ENCODE data around the gene ANGPTL4.
"Not testable (repeated sequence)": the region's sequence is repeated elsewhere in the genome, so short reads cannot be mapped to it uniquely, and the experiment has no call there.

ANGPTL4 gene

GRCh38 chr19:8334458-8335342 is 29.3 kb upstream of the ANGPTL4 start:
- DNase-seq (ENCODE audit: low read depth in 2 of 2): no peak

DNA sequence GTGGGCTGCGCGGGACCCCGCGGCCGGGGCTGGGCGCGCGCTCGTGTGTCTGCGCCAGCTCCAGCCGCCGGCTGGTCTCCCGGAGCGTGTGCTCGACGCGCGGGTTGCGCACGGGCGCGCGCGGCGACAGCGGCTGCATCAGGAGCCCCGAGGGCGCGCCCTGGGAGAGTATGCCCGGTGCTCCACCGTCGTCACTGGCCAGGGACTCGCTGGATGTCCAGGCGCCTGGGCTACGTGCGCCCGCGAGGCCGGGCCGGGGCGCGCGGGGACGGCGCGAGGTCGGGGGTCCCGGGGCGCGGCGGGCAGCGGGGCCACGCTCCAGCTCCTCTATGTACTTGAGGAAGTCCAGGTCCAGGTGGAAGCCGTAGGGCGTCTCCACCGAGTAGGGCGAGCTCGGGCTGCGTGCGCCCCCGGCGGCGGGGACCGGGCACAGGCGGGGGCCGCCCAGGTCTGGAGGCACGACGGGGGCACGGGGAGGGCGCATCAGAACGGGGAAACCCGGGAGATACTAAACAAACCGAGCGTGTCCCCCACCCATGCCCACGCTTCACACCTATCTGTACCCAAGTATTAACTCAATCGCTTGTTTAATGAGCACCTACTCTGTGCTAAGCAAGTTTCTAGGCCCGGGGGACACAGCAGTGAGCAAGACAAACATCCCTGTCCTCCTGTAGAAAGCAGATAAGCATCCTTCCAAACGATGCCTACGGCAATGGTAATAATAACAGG is 28.4 kb upstream of the ANGPTL4 start:
- DNase-seq (ENCODE audit: low read depth in 2 of 2): no peak

DNA sequence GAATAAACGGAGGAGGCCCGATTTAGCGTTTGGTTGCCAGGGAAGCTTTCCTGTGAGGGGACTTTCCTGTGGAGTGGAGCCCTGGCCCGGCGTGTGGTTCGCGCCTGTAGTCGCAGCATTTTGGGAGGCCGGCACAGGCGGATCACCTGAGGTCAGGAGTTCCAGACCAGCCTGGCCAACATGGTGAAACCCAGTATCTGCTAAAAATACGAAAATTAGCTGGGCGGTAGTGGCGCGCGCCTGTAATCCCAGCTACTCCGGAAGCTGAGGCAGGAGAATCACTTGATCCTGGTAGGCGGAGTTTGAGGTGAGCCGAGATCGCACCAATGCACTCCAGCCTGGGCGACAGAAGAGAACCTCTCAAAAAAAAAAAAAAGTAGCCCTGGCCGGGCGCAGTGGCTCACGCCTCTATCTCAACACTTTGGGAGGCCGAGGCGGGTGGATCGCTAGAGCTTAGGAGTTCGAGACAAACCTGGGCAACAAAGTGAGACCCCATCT is 27.8 kb upstream of the ANGPTL4 start:
- DNase-seq (ENCODE audit: low read depth in 2 of 2): no peak

- DNase-seq (ENCODE audit: low read depth in 2 of 2): no peak
These were observed 27.3 kb upstream of the ANGPTL4 start for GRCh38 chr19:8336660-8337059.

- DNase-seq (ENCODE audit: low read depth in 2 of 2): no peak
These were observed 26.2 kb upstream of the ANGPTL4 start for GRCh38 chr19:8337728-8338127.

DNA sequence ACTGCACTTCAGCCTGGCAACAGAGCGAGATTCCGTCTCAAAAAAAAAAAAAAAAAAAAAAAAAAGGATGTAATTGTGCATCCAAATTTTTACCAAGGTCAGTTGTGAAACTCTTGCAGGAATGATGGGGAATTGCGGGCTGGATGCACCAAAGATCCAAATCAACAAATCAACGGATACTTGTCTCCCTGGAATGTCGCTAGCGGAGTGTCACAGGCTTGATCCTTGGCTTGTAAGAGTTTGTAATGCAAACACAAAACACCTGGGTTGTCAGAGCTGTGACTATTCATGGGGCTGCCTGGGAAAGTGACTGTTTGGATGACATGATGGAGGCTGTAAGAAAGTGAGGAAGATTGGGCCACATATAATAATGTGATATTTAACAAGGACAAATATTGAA is 25.1 kb upstream of the ANGPTL4 start:
- no peak for DNase-seq (ENCODE audit: low read depth in 2 of 2)

DNA sequence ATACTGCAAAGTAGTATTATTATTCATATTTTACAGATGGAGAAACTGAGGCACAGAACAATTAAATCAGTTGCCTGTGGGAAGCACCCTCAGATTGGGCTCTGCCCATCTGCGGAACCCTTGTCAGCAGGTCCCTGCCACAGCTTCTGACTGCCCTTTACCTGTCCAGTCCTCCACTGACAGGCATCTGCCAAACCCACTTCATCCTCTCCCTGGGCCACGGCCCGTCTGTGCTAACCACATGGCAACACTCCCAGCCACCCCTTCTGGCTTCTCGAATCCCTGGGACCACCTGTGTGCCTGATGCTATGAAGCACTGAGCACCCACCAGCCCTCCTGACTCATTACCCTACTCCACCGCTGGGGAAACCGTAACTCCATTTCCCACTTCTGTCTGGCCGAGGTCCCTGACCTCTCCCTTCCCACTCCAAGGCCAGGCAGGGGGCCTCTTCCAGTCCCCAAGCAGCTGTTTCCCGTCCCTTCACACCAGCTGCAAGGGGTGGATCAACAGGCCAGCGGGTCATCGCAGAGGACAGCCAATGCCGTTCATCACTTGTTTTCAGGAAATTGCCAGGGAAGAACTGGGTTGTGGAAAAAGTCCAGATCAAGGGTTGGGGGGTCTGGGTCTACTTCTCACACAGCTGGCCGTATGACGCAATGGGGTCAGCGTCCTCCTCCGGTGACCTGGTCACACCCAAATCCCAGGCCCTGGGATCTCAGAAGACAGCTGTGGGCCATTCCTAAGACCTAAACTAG is 23.4 kb upstream of the ANGPTL4 start:
- no peak for DNase-seq (ENCODE audit: low read depth in 2 of 2)

- DNase-seq (ENCODE audit: low read depth in 2 of 2): not testable (repeated sequence)
These were observed 22.5 kb upstream of the ANGPTL4 start for GRCh38 chr19:8341504-8341903.

GRCh38 chr19:8342316-8342683 is 21.7 kb upstream of the ANGPTL4 start:
- DNase-seq (ENCODE audit: low read depth in 2 of 2): no peak

DNA sequence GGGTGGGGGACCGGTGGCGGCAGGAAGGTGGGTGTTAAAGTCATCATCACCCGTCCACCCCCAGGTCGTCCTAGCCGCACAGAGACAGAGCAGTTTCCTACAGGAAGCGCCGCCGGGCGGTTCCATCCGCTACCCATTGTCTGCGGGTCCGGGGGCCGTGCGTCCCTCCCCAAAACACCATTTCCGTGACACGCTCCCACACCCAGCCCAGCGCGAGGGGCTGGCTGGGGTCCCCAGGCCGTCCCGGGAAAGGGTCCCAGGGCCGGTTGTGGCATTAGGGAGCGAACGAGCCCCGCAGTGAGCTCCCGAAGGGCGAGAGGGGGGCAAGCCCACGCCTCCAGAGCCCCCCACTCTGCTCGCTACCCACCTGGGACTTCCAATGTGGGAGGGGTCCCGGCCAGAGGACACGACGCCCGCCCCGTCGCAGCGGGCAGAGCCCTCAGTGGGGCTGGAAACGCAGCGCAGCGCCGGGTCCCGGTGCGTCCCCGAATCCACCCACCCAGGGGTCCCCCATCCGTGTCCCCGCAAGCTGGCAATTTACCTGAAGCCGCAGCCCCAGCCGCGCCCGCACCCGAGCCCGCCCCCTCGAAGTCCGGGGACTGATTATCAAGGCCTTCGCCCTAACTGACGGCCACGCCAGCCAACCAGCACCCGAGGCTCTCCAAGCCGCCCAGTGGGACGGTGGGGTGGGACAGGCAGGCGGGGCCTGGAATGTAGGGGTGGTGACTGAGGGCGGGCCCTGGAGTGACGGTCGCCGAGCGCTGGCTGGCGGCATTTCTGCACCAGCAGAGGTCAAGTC is 21.1 kb upstream of the ANGPTL4 start, which contains the start of gene KANK3:
Gene KANK3 (minus strand): TSS at position 579 of the 799 bp plus-strand sequence. CDS start 5,434 bp downstream, outside the sequence.
- DNase-seq (ENCODE audit: low read depth in 2 of 2): peak; percentile 81

GRCh38 chr19:8343483-8343844 is 20.5 kb upstream of the ANGPTL4 start:
- no peak for DNase-seq (ENCODE audit: low read depth in 2 of 2)

GRCh38 chr19:8349629-8350372 is 14.2 kb upstream of the ANGPTL4 start:
- not testable (repeated sequence) for DNase-seq (ENCODE audit: low read depth in 2 of 2)

GRCh38 chr19:8352134-8352827 is 11.7 kb upstream of the ANGPTL4 start:
- no peak for DNase-seq (ENCODE audit: low read depth in 2 of 2)

DNA sequence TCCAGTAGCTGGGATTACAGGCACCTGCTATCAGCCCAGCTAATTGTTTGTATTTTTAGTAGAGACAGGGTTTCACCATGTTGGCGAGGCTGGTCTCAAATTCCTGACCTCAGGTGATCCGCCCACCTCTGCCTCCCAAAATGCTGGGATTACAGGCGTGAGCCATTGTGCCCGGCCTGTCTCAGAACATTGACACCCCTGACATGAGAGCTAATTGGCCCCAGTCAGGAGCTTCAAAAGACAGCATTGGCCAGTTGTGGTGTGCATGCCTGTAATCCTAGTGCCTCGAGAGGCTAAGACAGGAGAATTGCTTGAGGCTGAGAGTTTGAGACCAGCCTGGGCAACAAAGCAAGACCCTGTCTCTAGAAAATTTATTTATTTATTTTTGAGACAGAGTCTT is 11.1 kb upstream of the ANGPTL4 start:
- not testable (repeated sequence) for DNase-seq (ENCODE audit: low read depth in 2 of 2)

DNA sequence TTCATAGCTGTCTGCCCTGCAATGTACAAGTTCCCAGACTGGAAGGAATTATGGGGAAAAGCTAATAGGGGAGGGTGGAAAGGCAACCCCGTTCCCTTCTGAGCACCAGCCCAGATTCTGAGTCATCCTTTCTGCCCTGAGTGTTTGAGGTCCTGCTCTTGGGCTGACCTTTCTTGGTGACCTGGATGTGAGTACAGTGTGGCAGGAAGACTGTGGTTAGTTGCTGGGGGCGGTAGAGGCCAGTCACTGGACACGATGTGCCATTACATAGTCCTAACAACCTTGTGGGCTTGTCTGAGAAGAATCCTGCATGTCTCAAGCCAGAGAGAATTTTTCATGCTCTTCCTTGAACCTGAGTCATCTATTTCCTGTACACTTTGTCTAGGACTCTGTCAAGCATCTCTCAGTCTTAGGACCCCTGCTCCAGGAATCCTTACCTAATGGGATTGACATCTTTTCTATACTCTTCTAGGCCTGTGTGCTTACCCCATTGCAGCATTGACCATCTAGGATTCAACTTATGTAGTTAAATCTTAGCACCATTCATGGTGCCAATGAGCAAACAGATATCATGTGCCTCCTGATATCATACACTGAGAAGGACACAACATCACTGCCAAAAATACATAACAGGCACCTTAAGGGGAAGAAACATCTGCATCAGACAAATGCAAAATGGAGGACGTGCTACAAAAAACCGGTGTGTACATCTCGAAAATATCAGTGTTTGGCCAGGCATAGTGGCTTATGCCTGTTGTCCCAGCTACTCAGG is 8.1 kb upstream of the ANGPTL4 start:
- no peak for DNase-seq (ENCODE audit: low read depth in 2 of 2)

- no peak for DNase-seq (ENCODE audit: low read depth in 2 of 2)
These were observed 6.9 kb upstream of the ANGPTL4 start for GRCh38 chr19:8357007-8357521.

GRCh38 chr19:8358948-8359347 is 5.0 kb upstream of the ANGPTL4 start:
- no peak for DNase-seq (ENCODE audit: low read depth in 2 of 2)

- DNase-seq (ENCODE audit: low read depth in 2 of 2): no peak
These were observed 3.8 kb upstream of the ANGPTL4 start for GRCh38 chr19:8360196-8360595.
